ENCODE results near the gene KCNQ5. TPM values are rescaled to one million over a fixed set of nuclear protein-coding genes. Genes with fewer than 3 reads are reported as not detected.

Gene KCNQ5
- total and polyA plus RNA-seq, 10 of the 15 experiments (the other 5 are each of a cell fraction or from before 2014, with no cell fraction given), result 0.60 to 16.2 (median 3.2) TPM

- ChIA-PET RAD21 (ENCODE audit: unreplicated experiment) (interaction anchor here (1.5 to 4.8 kb wide), 2 partner anchors 392 to 462 kb away, joined by 6 to 22 read pairs; no protein-coding TSS in a partner anchor), POLR2A (interaction anchor here (0.7 to 0.9 kb wide), 2 partner anchors 9 to 439 kb away, joined by 3 read pairs; no protein-coding TSS in a partner anchor), SMC1A (ENCODE audit: uncharacterized antibody, unreplicated experiment) (interaction anchor here (0.6 to 3.8 kb wide), 5 partner anchors 9 to 1491 kb away, joined by 3 to 14 read pairs (median 8); no protein-coding TSS in a partner anchor), CTCF (interaction anchor here (1.2 to 2.0 kb wide), 4 partner anchors 9 to 465 kb away, joined by 3 to 14 read pairs (median 8); no protein-coding TSS in a partner anchor)
- DNase-seq (ENCODE audit: low read depth, low spot score) (no peak), ATAC-seq (no peak), FAIRE-seq (no peak)
- Histone ChIP-seq H3K9me3 (replicated peaks; ENCODE audit: control insufficient read depth, insufficient read depth, low read length) (no peaks in the 10 kb centered on the region), H3K4me3 (no peak overlapping the region), H4K20me1 (ENCODE audit: control insufficient read depth, insufficient read depth) (no peaks in the 10 kb centered on the region), H3K79me2 (ENCODE audit: control insufficient read depth, insufficient read depth, low read length) (no peaks in the 10 kb centered on the region), H3K36me3 (ENCODE audit: control insufficient read depth in 2 of 2, insufficient read depth in 2 of 2, low read length in 1 of 2) (no peaks in the 10 kb centered on the region; a peak in 1 of 4 replicates), H3K9ac (ENCODE audit: control insufficient read depth, insufficient read depth, low read length) (no peak overlapping the region), H3K4me2 (ENCODE audit: control insufficient read depth, insufficient read depth) (no peak overlapping the region), H2AFZ (ENCODE audit: control insufficient read depth, low read depth, low read length) (no peak overlapping the region), H3K27me3 (replicated peaks in 1 of 2; ENCODE audit: control insufficient read depth in 2 of 2, insufficient read depth in 2 of 2, low read length in 1 of 2) (no peaks in the 10 kb centered on the region), H3K4me1 (ENCODE audit: control insufficient read depth, insufficient read depth, low read length) (peaks cover 3% of the 10 kb centered on the region; the same call in 1 of the 2 replicates), H3K27ac (ENCODE audit: control insufficient read depth, insufficient read depth) (no peak overlapping the region)
- intact Hi-C loops (cut with micrococcal nuclease; ENCODE audit: unreplicated experiment), result no loop called here
- in situ Hi-C loops (cut with MboI), result no loop called here
- no TSS peak for BruUV-seq (replicated peaks)
- 91% methylated on average over 2 of the region's 2 CpGs for WGBS (ENCODE audit: insufficient coverage, insufficient replicate concordance, low lambda C conversion rate, missing lambda C conversion rate)
- TF ChIP-seq YBX1 (IDR thresholded peaks at IDR 0.05) (no peak), POLR2AphosphoS2 (IDR thresholded peaks at IDR 0.05; ENCODE audit: low read depth, low read length) (no peak), GATAD2B (conservative IDR thresholded peaks at IDR 0.05; ENCODE audit: low read depth) (no peak), SREBF2 (IDR thresholded peaks at IDR 0.05; ENCODE audit: low read length) (no peak), SMARCA5 (IDR thresholded peaks at IDR 0.05) (no peak), POU2F2 (IDR thresholded peaks at IDR 0.05; ENCODE audit: borderline replicate concordance, low read depth, low read length) (no peak), ZSCAN29 (IDR thresholded peaks at IDR 0.05) (no peak), SMAD1 (IDR thresholded peaks at IDR 0.05; ENCODE audit: low read depth, partially characterized antibody) (no peak), NFYB (IDR thresholded peaks at IDR 0.05; ENCODE audit: insufficient read depth, low read depth, low read length) (no peak), MTA3 (IDR thresholded peaks at IDR 0.05; ENCODE audit: borderline replicate concordance, low read length) (no peak), FOXM1 (IDR thresholded peaks at IDR 0.05; ENCODE audit: low read depth, low read length) (no peak), POLR2A (IDR thresholded peaks at IDR 0.05; ENCODE audit: low read depth, low read length) (no peak), MTA2 (IDR thresholded peaks at IDR 0.05; ENCODE audit: low read depth) (no peak), TAF1 (IDR thresholded peaks at IDR 0.05; ENCODE audit: borderline replicate concordance, low read depth, low read length) (no peak), SKIL (IDR thresholded peaks at IDR 0.05; ENCODE audit: low read depth, poor library complexity, severe bottlenecking) (no peak), TCF7 (IDR thresholded peaks at IDR 0.05; ENCODE audit: borderline replicate concordance) (no peak), E4F1 (IDR thresholded peaks at IDR 0.05; ENCODE audit: borderline replicate concordance, partially characterized antibody) (no peak), MEF2B (IDR thresholded peaks at IDR 0.05; ENCODE audit: partially characterized antibody, poor library complexity, severe bottlenecking) (no peak), ETV6 (conservative IDR thresholded peaks at IDR 0.05 in 1 of 2, IDR thresholded peaks at IDR 0.05 in 1 of 2; ENCODE audit: borderline replicate concordance in 1 of 2, low read depth in 1 of 2) (no peak), STAT3 (IDR thresholded peaks at IDR 0.05; ENCODE audit: low read depth, low read length) (no peak)
Observed at GRCh38 chr6:73081955-73082354, 460.1 kb downstream of the KCNQ5 start.

All from GM12878 (cell line).